CD4-positive, alpha-beta T cell treated with Interleukin-17A for 4 hours (primary cell): ENCODE results near the gene FERMT2.

Source experiments
- DNase-seq: peaks from one replicate; pipeline ENCODE4 v3.0.0-alpha.2; 2020; ENCODE audit warnings: mixed read lengths

The FERMT2 gene

GRCh38 chr14:52860209-52860608 is 90.6 kb downstream of the FERMT2 start:
- no peak for DNase-seq

- DNase-seq: no peak
Observed at GRCh38 chr14:52856139-52856538, 94.7 kb downstream of the FERMT2 start.

DNA sequence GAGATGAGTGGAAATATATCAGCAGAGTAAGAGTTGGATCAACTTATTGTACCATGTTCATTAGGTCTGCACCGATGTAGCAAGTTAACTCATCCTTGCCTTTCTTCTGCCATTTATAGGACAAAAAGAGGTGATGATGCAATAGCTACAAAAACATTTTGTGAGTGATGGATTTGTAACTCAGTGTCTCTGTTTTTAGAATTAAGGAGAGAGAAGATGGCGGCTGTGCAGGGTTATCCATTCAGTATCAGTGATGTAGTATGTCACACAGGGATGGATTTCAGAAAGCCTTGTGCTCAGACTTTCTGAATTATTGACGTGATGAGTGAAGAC is 97.4 kb downstream of the FERMT2 start:
- DNase-seq: no peak

- no peak for DNase-seq
Observed at GRCh38 chr14:52852810-52853521, 97.9 kb downstream of the FERMT2 start.

DNA sequence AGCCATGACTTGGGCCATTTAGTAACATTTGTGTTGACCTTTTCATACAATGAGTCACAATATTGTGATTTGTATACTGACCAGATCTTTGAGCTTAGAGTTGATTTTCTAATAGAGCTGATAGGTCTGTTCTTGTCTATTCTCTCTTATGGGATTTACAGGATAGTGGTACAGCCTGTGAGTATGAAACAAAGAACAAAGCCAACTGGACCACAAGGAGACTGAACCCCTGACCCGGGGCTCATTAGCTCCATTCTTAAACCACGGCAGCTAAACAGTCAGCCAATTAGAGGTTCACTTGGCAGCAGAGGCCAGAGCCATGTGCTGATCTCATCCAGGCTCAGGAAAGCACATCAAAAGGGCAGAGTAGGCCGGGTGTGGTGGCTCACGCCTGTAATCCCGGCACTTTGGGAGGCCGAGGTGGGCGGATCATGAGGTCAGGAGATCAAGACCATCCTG is 100.4 kb downstream of the FERMT2 start:
- DNase-seq: no peak

DNA sequence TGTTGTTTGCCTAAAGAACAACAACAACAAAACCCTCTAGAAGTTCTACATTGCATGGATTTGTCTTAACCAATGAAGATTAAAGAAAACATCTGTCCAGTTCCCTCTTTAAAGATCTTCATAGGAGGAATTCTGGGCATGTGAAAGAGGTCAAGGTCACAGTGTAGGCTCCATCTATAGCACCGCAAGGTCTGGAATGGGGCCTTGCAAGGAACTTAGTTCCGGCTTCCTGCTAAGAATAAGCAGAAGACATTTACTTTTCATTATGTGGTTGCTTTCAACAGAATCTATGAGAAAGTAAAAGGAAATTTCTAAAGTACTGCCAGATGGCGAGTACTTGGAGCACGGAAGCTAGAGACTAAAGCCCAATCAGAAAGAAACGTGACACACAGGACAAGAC is 102.2 kb downstream of the FERMT2 start:
- DNase-seq: no peak

DNA sequence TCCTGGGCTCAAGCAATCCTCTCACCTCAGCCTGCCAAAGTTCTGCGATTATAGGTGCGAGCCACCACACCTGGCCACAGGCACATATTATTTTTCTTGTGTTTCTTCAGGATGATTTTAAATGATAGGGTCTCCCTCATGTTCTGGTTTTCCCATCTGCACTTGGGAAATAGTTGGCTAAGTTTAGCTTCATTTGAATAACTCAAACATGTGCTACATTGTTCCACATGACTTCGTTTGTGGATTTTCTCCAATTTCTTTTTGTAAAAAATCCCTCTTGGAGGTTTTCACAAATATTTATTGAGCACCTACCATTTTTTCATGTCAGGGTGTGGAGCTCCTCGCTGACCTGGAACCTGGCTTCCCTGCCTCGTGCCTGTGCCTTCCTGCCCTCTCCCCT is 104.3 kb downstream of the FERMT2 start:
- no peak for DNase-seq

DNA sequence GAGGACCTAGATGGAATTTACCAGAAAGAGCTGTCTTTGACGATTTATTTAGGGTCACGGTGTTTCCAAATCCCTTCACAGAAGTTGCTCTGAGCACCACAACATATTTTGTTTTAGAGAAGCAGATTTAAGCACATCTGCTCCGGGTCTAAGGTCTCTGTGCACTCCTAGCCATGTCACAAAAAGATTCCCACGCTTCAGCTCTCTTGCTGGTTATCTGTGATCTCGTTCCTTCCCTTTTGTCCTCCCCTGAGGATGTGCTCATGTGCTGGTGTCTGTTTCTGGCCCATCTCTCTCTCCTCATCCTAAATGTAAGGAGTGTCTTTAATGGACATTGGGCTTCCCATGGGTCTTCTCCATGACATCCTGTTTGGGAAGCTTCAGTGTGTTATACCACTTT is 105.8 kb downstream of the FERMT2 start:
- DNase-seq: no peak

DNA sequence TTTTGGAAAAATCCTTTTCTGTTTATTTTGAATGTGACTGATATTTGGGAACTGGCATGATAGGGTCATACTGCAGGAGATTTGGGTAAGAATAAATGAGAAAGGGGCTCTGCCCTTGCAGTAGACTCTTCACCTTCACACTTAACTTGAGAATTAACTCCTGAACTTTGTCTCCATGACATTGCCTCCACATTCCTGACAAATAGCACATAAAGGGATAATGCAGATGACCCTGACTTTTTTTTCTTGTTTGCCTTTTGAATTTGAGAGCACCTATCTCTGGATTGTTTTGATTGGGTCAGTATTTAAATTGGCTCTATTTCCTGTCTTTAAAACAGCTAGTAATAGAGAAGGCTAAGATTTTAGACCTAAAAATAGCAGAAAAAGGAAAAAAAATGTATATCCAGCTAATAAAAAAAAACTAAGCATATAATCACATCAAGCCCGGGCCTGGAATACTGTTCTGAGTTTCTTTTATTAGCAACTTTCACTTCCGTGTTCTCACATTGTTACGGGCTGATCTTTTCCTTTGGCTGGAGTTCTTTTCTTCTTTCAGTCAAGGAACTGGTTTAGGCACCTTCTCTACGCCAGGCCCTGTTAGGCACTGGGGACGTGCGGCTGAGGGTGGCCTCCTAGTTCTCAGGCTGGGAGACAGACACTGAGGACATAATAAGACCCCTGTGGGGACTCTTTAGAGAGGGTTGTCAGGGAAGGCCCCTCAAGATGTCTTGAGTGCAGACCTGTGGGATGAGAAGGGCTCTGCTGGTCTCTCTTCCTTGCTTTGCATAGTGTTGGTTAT is 106.4 kb downstream of the FERMT2 start:
- no peak for DNase-seq

GRCh38 chr14:52840877-52841276 is 110.0 kb downstream of the FERMT2 start:
- DNase-seq: no peak

- DNase-seq: no peak
Observed at GRCh38 chr14:52837451-52837850, 113.4 kb downstream of the FERMT2 start.

DNA sequence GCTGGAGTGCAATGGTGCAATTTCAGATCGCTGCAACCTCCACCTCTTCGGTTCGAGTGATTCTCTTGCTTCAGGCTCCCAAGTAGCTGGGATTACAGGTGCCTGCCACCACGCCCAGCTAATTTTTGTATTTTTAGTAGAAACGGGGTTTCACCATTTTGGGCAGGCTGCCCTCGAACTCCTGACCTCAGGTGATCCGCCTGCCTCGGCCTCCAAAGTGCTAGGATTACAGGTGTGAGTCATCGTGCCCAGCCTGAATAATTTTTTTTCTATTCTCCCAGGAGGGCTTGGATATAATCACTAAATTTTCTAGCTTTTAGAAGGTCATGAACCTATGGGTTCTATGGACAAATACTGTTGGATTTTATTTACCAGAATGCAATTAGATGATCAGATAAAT is 114.8 kb downstream of the FERMT2 start:
- DNase-seq: no peak

- no peak for DNase-seq
Observed at GRCh38 chr14:52835122-52835903, 115.5 kb downstream of the FERMT2 start.

GRCh38 chr14:52834440-52834842 is 116.4 kb downstream of the FERMT2 start:
- DNase-seq: no peak

DNA sequence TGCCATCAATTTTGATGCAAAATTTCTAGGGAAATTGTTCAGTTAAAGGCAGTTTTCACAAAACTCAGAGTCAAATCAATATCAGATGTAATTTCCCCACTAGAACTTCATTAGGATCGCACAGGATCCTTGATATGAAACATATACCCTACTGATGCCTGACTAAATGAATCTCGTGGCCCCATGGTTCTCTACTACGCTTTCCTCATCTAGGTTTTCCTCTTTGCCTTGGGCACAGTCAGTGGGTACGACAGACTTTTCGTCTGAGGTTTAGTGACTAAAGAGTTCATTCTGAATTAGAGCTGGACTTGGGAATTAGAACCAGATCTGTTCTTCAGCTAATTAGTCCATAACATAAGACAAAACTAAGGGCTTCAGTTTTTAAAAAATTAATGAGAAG is 117.0 kb downstream of the FERMT2 start:
- DNase-seq: no peak

GRCh38 chr14:52829527-52830185 is 121.2 kb downstream of the FERMT2 start:
- DNase-seq: no peak

GRCh38 chr14:52827426-52827825 is 123.4 kb downstream of the FERMT2 start:
- DNase-seq: no peak

GRCh38 chr14:52825085-52825484 is 125.8 kb downstream of the FERMT2 start:
- DNase-seq: no peak

DNA sequence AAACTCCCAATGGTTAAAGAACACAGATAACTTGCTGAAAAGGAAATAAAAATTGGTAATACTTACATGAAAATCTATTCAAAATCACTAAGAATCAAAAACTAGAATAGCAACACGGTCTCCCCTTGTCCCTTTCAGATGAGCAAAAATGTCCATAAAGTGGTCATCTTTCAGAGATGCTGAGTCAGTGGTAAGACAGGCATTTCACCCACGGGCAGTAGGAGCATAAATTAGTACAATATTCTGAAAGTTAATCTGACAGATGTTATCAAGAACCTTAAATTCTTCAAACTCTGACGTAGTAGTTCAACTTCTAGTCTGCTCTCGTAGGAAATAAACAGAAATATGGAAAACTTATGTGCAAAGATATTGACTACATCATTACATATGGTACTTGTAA is 126.4 kb downstream of the FERMT2 start:
- DNase-seq: no peak

DNA sequence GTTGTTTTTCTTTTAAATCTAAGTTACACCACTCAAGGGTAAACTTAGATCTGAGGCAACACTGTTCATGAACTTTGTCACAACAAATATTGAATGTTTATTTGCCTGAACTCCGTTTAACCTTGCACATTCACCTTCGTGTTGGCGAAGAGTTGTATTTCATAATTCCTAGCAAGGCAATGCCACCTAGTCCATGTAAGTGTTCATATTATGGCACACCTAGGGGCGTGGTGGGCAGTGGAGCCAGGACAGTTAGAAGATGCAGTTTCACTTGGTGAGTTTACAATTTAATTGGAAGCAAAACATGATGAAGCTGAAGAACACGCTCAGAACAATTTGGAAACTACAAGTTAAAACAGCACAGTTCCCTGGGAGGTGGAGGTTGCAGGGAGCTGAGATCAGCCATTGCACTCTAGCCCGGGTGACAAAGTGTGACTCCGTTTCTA is 129.0 kb downstream of the FERMT2 start:
- DNase-seq: no peak

DNA sequence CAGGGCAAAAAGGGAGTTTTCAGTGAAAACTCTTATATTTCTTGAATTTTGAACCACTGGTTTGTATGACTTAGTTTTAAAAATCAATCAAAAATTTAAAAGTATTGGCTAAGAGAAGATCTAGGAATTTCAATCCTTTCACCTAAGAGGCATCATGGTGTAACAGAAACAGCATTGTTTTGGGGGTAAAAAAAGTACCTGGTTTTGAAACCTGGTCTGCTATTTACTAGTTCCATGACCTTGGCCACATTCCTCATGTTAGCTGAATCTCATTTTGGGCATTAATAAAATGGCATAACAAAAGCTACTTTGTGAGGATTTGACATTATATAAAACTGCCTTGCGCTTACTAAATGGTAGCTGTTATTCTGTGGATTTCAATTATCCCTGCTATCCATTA is 142.7 kb downstream of the FERMT2 start:
- DNase-seq: no peak
